ENCODE measurements around the gene NFATC3. TPM values are rescaled to one million over a fixed set of nuclear protein-coding genes. Genes with fewer than 3 reads are reported as not detected.

The NFATC3 gene
- total RNA-seq, 1 experiment from 2014 or later: 33.0 TPM

DNA sequence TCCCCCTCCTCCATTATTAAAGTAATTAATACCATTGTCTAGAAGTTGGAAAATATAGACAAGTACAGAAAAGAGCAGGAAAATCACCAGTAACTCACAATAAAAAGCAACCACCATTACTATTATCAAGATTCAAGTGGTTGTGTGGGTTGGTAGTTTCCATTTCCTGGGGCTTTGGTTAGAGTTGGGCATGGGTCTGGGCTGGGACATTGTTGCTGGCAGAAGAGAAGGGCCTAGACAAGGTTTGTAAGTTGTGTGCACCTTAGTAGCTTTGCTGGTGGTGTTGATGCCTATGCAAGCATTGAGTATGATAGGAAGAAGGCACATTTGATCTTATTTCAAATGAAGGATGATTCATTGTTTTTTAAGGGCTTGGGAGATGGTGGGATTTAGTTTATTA lies 25.4 kb upstream of the NFATC3 start:
- no peak overlapping the region for H2BK20ac ChIP-seq (ENCODE audit: low read depth, low read length, poor library complexity, severe bottlenecking)
- H3K79me1 ChIP-seq (ENCODE audit: insufficient read depth, low read depth, low read length, poor library complexity, severe bottlenecking): no peaks in the 10 kb centered on the region
- no peak overlapping the region for H3K4me2 ChIP-seq (ENCODE audit: insufficient read depth, insufficient read length, low read length)
- H2BK15ac ChIP-seq (ENCODE audit: low read depth, low read length): no peak overlapping the region
- H4K5ac ChIP-seq (ENCODE audit: insufficient read length, low read depth, low read length): no peak overlapping the region
- no peak overlapping the region for H2AK5ac ChIP-seq (ENCODE audit: insufficient read length, low read length)
- H2BK12ac ChIP-seq (ENCODE audit: insufficient read length, low read depth, low read length): no peak overlapping the region
- no peak overlapping the region for H2BK120ac ChIP-seq (ENCODE audit: low read depth, low read length, poor library complexity, severe bottlenecking)
- no peak overlapping the region for H3K23ac ChIP-seq (ENCODE audit: insufficient read length, low read depth, low read length)
- H3K4me1 Mint-ChIP-seq: no peaks in the 10 kb centered on the region
- no peak overlapping the region for H4K91ac ChIP-seq (ENCODE audit: insufficient read length, low read depth, low read length)
- H3K36me3 Mint-ChIP-seq (ENCODE audit: insufficient read depth in 1 of 3, low read depth in 3 of 3): peaks cover 4 to 35% (median 18%) of the 10 kb centered on the region in 3 experiments; a peak in 6 of 7 replicates
- TF ChIP-seq, protein P1, sequence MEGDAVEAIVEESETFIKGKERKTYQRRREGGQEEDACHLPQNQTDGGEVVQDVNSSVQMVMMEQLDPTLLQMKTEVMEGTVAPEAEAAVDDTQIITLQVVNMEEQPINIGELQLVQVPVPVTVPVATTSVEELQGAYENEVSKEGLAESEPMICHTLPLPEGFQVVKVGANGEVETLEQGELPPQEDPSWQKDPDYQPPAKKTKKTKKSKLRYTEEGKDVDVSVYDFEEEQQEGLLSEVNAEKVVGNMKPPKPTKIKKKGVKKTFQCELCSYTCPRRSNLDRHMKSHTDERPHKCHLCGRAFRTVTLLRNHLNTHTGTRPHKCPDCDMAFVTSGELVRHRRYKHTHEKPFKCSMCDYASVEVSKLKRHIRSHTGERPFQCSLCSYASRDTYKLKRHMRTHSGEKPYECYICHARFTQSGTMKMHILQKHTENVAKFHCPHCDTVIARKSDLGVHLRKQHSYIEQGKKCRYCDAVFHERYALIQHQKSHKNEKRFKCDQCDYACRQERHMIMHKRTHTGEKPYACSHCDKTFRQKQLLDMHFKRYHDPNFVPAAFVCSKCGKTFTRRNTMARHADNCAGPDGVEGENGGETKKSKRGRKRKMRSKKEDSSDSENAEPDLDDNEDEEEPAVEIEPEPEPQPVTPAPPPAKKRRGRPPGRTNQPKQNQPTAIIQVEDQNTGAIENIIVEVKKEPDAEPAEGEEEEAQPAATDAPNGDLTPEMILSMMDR (conservative IDR thresholded peaks at IDR 0.05): no peak
- no peak overlapping the region for H3T11ph ChIP-seq (ENCODE audit: low read length)
- no peaks in the 10 kb centered on the region for H3K4me1 ChIP-seq (ENCODE audit: insufficient read depth, low read length)
- no peaks in the 10 kb centered on the region for H4K20me1 ChIP-seq (ENCODE audit: control insufficient read depth, insufficient read depth, insufficient read length)
- DNase-seq: no peak
- H3K23me2 ChIP-seq (ENCODE audit: insufficient read length, low read depth, low read length, poor library complexity, severe bottlenecking): no peaks in the 10 kb centered on the region
- no peak overlapping the region for H3K4ac ChIP-seq (ENCODE audit: low read depth, low read length)
- no peak overlapping the region for H3K56ac ChIP-seq (ENCODE audit: insufficient read length, low read depth, low read length)
- no peaks in the 10 kb centered on the region for H3K27me3 Mint-ChIP-seq (ENCODE audit: low read depth)
- H3K27ac ChIP-seq (ENCODE audit: insufficient read length, low read depth, low read length): no peak overlapping the region
- H3K27me3 ChIP-seq (ENCODE audit: insufficient read depth, low read length): no peaks in the 10 kb centered on the region
- no peak overlapping the region for H2BK5ac ChIP-seq (ENCODE audit: insufficient read length, low read length)
- H3K79me2 ChIP-seq (ENCODE audit: insufficient read depth, low read length): no peaks in the 10 kb centered on the region
- no peaks in the 10 kb centered on the region for H3K9me3 Mint-ChIP-seq
- H3K18ac ChIP-seq (ENCODE audit: insufficient read length, low read depth, low read length): no peak overlapping the region
- H3K14ac ChIP-seq (ENCODE audit: insufficient read depth, low read length): no peak overlapping the region
- no peak overlapping the region for H4K8ac ChIP-seq (replicated peaks; ENCODE audit: insufficient read length, low read depth, low read length)
- no peaks in the 10 kb centered on the region for H3K9me3 ChIP-seq (ENCODE audit: control insufficient read depth, low read depth, low read length)
- no peak overlapping the region for H2AFZ ChIP-seq (ENCODE audit: low read length)
- H3K27ac Mint-ChIP-seq: no peak overlapping the region
- H3K9ac ChIP-seq (ENCODE audit: extremely low read depth, insufficient read length, low read length): no peak overlapping the region
- no peak overlapping the region for H3K4me3 Mint-ChIP-seq
